ENCODE measurements around the gene R3HDM4. TPM values are rescaled to one million over a fixed set of nuclear protein-coding genes. Genes with fewer than 3 reads are reported as not detected.
"Not testable (repeated sequence)": the region's sequence is repeated elsewhere in the genome, so short reads cannot be mapped to it uniquely, and the experiment has no call there.

Gene R3HDM4
- 10 to 100 TPM; 54.5 to 55.6 TPM for total RNA-seq

DNA sequence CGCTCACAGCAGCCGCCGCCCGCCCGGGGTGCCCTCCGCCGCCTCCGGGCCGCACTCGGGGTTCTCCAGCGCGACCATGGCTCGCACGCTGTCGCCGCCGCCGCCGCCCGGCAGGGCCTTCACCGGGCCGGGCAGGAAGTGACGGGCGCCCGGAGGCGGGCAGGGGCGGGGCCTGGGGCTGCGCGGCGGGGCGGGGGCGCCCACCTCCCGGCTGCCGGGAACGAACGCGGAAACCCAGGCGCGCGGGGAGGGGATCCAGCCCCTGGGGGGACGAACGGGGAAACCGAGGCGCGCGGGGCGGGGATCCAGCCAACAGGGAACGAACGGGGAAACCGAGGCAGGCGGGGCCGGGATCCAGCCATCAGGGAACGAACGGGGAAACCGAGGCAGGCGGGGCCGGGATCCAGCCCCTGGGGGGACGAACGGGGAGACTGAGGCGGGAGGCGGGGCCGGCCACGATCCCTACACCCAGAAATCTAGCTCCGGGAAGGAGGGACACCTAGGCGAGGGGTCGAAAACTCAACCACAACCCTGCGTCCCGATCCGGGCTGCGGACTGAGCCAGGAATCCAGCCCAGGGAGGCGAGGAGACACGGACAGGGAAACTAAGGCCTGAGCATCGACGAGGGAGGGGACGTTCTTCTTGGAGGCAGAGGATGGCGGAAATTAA lies at the start of gene R3HDM4:
Gene R3HDM4, minus strand, starts transcription at position 140 of the 669 bp plus-strand sequence. Its CDS starts 62 bp downstream, at position 78.
- intact Hi-C loops (cut with DNase I) = no loop called here

DNA sequence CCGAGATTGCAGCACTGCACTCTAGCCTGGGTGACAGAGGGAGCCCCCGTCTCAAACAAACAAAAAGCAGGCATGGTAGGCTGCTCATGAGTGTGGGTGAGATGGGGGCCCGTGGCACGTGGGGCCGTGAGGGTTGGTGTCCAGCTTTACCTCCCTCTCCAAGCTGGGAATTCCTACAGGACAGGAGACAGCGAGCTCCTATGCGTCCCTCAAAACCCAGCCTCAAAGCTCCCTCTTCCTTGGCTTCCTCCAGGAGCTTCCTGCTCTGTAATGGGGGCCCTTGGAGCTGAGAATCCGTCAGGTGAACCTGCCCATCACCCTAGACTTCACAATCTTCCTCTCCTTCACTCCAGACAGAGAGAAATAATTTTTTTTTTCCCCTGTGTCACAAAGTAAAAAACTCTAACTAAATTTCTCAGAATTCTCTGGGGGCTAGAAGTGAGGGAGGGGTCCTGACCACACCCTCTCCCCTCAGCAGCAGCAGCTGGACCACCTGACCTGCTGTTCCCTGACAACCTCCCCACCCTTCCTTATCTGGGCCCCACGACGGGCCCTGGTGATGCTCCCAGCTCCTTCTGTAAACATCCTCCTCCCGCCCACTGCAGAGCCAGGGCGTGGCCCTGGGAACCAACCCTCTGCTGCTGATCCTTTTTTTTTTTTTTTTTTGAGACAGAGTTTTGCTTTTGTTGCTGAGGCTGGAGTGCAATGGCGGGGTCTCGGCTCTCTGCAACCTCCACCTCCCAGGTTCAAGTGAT lies 49.0 kb upstream of the R3HDM4 start:
- no peaks in the 10 kb centered on the region for H3K9me3 ChIP-seq
- peak; percentile 80 for DNase-seq
- intact Hi-C loops (cut with DNase I) = no loop called here
- no peak overlapping the region for H3K4me3 ChIP-seq
- no peaks in the 10 kb centered on the region for H3K27me3 ChIP-seq
- no peak for TF ChIP-seq CTCF (IDR thresholded peaks at IDR 0.05)
- H3K4me1 ChIP-seq = no peaks in the 10 kb centered on the region
- no peak overlapping the region for H3K9ac ChIP-seq (ENCODE audit: low read depth in 2 of 2, low read length in 2 of 2)
- H3K36me3 ChIP-seq = no peaks in the 10 kb centered on the region
- no peak overlapping the region for H3K27ac ChIP-seq

More for the DNA sequence above, at the start of gene R3HDM4:
- no peak for TF ChIP-seq CTCF (IDR thresholded peaks at IDR 0.05)
- peak within 1 kb of the TSS; percentile 90 for H3K27ac ChIP-seq
- H3K9me3 ChIP-seq = no peaks in the 10 kb centered on the region
- peak within 1 kb of the TSS; percentile 92 to 99 for H3K9ac ChIP-seq (ENCODE audit: low read depth in 2 of 2, low read length in 2 of 2)
- H3K4me1 ChIP-seq = peaks cover 26% of the 10 kb centered on the region
- H3K27me3 ChIP-seq = peaks cover 17% of the 10 kb centered on the region
- DNase-seq = peak; percentile 86
- peak within 1 kb of the TSS; percentile 68 for H3K4me3 ChIP-seq
- H3K36me3 ChIP-seq = no peaks in the 10 kb centered on the region

- TF ChIP-seq CTCF (IDR thresholded peaks at IDR 0.05) = no peak
- Histone ChIP-seq H3K36me3 (no peaks in the 10 kb centered on the region), H3K9me3 (no peaks in the 10 kb centered on the region), H3K4me3 (no peak overlapping the region), H3K9ac (ENCODE audit: low read depth in 2 of 2, low read length in 2 of 2) (no peak overlapping the region), H3K27ac (no peak overlapping the region), H3K27me3 (no peaks in the 10 kb centered on the region), H3K4me1 (peaks cover 8% of the 10 kb centered on the region)
- DNase-seq = no peak
- intact Hi-C loops (cut with DNase I) = no loop called here
Observed at GRCh38 chr19:960601-960938, 47.6 kb upstream of the R3HDM4 start.

- no peaks in the 10 kb centered on the region for H3K36me3 ChIP-seq
- H3K4me3 ChIP-seq = no peak overlapping the region
- DNase-seq = no peak
- intact Hi-C loops (cut with DNase I) = no loop called here
- H3K4me1 ChIP-seq = peaks cover 8% of the 10 kb centered on the region
- no peaks in the 10 kb centered on the region for H3K9me3 ChIP-seq
- H3K27me3 ChIP-seq = no peaks in the 10 kb centered on the region
- H3K27ac ChIP-seq = no peak overlapping the region
- no peak overlapping the region for H3K9ac ChIP-seq (ENCODE audit: low read depth in 2 of 2, low read length in 2 of 2)
- no peak for TF ChIP-seq CTCF (IDR thresholded peaks at IDR 0.05)
Observed at GRCh38 chr19:960020-960419, 47.0 kb upstream of the R3HDM4 start.

- intact Hi-C loops (cut with DNase I) = no loop called here
- Histone ChIP-seq H3K4me1 (peaks cover 8% of the 10 kb centered on the region), H3K4me3 (no peak overlapping the region), H3K27me3 (no peaks in the 10 kb centered on the region), H3K27ac (no peak overlapping the region), H3K9ac (ENCODE audit: low read depth in 2 of 2, low read length in 2 of 2) (no peak overlapping the region), H3K9me3 (no peaks in the 10 kb centered on the region), H3K36me3 (no peaks in the 10 kb centered on the region)
- DNase-seq = no peak
- TF ChIP-seq CTCF (IDR thresholded peaks at IDR 0.05) = no peak
Observed at GRCh38 chr19:958967-959855, 46.2 kb upstream of the R3HDM4 start.

DNA sequence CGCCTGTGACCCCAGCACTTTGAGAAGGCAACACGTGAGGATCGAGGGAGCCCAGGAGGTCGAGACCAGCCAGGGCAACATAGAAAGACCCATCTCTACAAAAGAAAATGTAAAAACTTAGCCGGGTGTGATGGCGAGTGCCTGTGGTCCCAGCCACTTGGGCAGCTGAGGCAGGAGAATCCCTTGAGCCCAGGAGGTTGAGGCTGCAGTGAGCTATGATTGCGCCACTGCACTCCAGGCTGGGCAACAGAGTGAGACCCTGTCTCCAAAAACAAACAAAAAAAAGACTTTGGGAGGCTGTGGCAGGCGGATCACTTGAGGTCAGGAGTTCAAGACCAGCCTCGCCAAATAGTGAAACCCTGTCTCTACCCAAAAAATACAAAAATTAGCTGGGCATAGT lies 44.6 kb upstream of the R3HDM4 start:
- H3K4me3 ChIP-seq; H3K27ac ChIP-seq; H3K27me3 ChIP-seq; intact Hi-C loops (cut with DNase I); DNase-seq; H3K36me3 ChIP-seq; H3K9me3 ChIP-seq; H3K9ac ChIP-seq (ENCODE audit: low read depth in 2 of 2, low read length in 2 of 2): not testable (repeated sequence)
- peaks cover 16% of the 10 kb centered on the region for H3K4me1 ChIP-seq

Measured in colonic mucosa (tissue), 4 donors.